Right cardiac atrium (tissue), 5 donors: ENCODE measurements around the gene KLC3. TPM values are rescaled to one million over a fixed set of nuclear protein-coding genes. Genes with fewer than 3 reads are reported as not detected.

Experiments
- ATAC-seq, 2 donors: fragments of 200-7000 bp; cut with Tn5 transposase; one replicate each; pipeline versions ENCODE4 v1.8.0 to v1.9.1; 2020; ENCODE audit warnings: moderate library complexity in 2 of 2, mild to moderate bottlenecking in 1 of 2
- DNase-seq, 3 donors: peaks; one replicate each; pipeline ENCODE4 v3.0.0-alpha.2; 2020
- H3K27ac ChIP-seq: one replicate; pipeline ENCODE4 v1.5.1; 2013; ENCODE audit warnings: mild to moderate bottlenecking, low read length, control low read depth, moderate library complexity
- H3K27me3 ChIP-seq: one replicate; pipeline ENCODE4 v1.6.1; 2013; ENCODE audit not compliant: control insufficient read depth, insufficient read depth
- H3K4me1 ChIP-seq: one replicate; pipeline ENCODE4 v1.6.1; 2013; ENCODE audit warnings: low read length; ENCODE audit not compliant: control insufficient read depth, insufficient read depth
- H3K4me3 ChIP-seq: one replicate; pipeline ENCODE4 v1.5.1; 2013; ENCODE audit warnings: low read length, control low read depth
- H3K9me3 ChIP-seq: one replicate; pipeline ENCODE4 v1.6.1; 2013; ENCODE audit warnings: low read length; ENCODE audit not compliant: control insufficient read depth
- WGBS: extraction: QIAGEN DNeasy Blood & Tissue Kit; methylation state at CpG from one replicate; pipeline ENCODE4 v1.1.7; 2013; 5-methylcytosine and 5-hydroxymethylcytosine counted together
- intact Hi-C, 4 donors: fragments of 100-400 bp; cut with DNase I; formaldehyde crosslinking; loops; one replicate each; pipeline versions ENCODE4 v1.11.0 to v1.14.0; 2022 to 2023
- polyA plus RNA-seq: library from polyadenylated mRNA; stranded (reverse); fragments of 200-250 nt; gene quantifications from one replicate; pipeline ENCODE4 v1.2.3, GENCODE V29; 2013
- total RNA-seq, 4 donors: library from RNA; stranded (reverse); fragmentation: NEBNext Ultra II Directional; extraction: Animal tissue kit (Norgen Biotek cat#: 25700); gene quantifications; one replicate each; pipeline ENCODE4 v1.2.1, GENCODE V29; 2021
- donor health status: healthy with polysubstance abuse.
- donor health status: DM: no; HTN: yes; CAD: no.
- donor health status: DM: no; HTN: no; CAD: no.
- donor health status: DM: no; HTN: yes; CAD: no; lungs with severe emphysema.
- donor health status: DM: yes; HTN: yes; CAD: no.

KLC3 gene
- total and polyA plus RNA-seq, 5 donors, result 0.18 TPM; not detected in 4

DNA sequence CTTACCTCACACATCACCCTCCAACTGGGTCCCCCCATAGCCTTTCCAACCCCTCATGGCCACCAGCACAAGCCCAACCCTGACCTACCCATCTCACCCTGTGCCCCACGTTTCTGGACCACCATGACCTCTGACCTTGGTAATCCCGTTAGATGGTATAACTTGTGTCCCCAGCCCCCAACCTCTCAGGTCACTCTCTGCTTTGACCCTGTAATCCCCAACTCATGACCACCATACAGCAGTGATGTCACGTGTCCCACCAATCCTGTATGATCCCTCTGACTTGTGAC, 8.5 kb downstream of the KLC3 start:
- H3K4me3 ChIP-seq, result no peak overlapping the region
- H3K9me3 ChIP-seq, result no peaks in the 10 kb centered on the region
- WGBS, result 67% methylated on average over 3 of the region's 3 CpGs
- DNase-seq, result no peak
- intact Hi-C loops, result no loop called here
- no peaks in the 10 kb centered on the region for H3K27me3 ChIP-seq
- H3K27ac ChIP-seq, result no peak overlapping the region
- H3K4me1 ChIP-seq, result no peaks in the 10 kb centered on the region
- ATAC-seq, result no peak

DNA sequence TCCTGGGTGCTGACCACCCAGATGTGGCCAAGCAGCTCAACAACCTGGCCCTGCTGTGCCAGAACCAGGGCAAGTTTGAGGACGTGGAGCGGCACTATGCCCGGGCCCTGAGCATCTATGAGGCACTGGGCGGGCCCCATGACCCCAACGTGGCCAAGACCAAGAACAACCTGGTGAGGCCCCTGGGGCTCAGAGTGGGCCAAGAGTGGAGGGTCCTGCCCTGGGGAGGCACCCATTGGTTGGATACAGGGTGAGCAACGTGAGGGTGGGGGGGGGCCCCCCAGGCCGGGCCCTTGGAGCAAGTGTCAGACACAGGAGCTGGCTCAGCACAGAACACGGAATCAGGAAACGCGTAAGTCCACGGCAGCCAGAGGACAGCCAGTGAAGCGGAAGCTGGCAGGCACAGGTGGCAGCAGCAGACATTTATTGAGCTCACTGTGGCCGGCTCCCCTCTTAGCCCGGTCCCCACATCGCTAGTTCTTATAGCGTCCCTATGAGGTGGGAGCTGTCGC, 8.9 kb downstream of the KLC3 start:
- no peaks in the 10 kb centered on the region for H3K4me1 ChIP-seq
- no peaks in the 10 kb centered on the region for H3K27me3 ChIP-seq
- H3K4me3 ChIP-seq, result no peak overlapping the region
- intact Hi-C loops, result no loop called here
- ATAC-seq (no peak), DNase-seq (no peak)
- 86% methylated on average over 17 of the region's 17 CpGs for WGBS
- H3K9me3 ChIP-seq, result no peaks in the 10 kb centered on the region
- H3K27ac ChIP-seq, result no peak overlapping the region

DNA sequence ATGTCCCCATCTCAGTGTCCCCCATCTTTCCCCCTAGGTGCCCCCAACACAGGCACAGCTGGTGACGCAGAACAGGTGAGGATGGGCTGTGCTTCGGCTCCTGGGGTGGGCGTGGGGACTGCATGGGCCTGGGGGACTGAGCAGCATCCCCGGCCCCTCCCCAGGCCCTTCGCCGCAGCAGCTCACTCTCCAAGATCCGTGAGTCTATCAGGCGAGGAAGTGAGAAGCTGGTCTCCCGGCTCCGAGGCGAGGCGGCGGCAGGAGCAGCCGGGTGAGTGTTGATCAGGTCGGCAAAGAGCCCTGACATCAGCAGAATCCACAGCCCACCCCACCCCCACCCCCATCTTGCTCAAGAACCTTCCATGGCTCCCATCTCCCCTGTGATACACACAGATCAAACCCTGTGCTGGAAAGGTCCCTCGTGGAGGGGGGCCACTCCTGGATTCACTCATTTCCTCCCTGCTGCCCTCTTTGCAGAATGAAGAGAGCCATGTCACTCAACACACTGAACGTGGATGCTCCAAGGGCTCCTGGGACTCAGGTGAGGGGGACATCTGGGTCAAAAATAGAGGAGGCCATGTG, 10.0 kb downstream of the KLC3 start:
- Histone ChIP-seq H3K4me3 (no peak overlapping the region), H3K9me3 (no peaks in the 10 kb centered on the region), H3K27ac (no peak overlapping the region), H3K27me3 (no peaks in the 10 kb centered on the region), H3K4me1 (no peaks in the 10 kb centered on the region)
- 83% methylated on average over 17 of the region's 17 CpGs for WGBS
- intact Hi-C loops, result no loop called here
- no peak for ATAC-seq
- no peak for DNase-seq

- no peak overlapping the region for H3K4me3 ChIP-seq
- H3K9me3 ChIP-seq, result no peaks in the 10 kb centered on the region
- H3K27ac ChIP-seq, result no peak overlapping the region
- DNase-seq (no peak), ATAC-seq (no peak)
- 70% methylated on average over 13 of the region's 13 CpGs for WGBS
- intact Hi-C loops, result no loop called here
- no peaks in the 10 kb centered on the region for H3K27me3 ChIP-seq
- no peaks in the 10 kb centered on the region for H3K4me1 ChIP-seq
Measured at GRCh38 chr19:45351401-45351952, 10.9 kb downstream of the KLC3 start.

DNA sequence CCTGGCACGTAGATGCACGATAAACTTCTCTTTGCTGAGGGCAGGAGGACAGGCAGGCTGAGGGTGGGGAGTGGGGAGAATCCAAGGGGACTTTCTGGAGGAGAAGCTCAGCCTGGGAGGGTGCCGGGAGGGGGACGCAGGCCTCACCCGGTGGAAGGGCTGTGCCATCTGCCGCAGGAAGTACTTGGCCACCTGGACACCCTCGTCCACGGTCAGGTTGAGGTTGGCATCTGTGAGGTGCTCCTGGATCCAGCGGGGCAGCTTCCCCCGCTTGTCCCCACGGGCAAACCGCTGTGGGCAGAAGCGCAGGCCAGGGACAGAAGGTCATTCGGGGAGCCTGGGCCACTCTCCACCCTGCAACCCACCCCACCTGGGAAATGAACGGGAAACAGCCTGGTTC, 11.5 kb downstream of the KLC3 start:
- H3K4me1 ChIP-seq, result no peaks in the 10 kb centered on the region
- ATAC-seq, result no peak

DNA sequence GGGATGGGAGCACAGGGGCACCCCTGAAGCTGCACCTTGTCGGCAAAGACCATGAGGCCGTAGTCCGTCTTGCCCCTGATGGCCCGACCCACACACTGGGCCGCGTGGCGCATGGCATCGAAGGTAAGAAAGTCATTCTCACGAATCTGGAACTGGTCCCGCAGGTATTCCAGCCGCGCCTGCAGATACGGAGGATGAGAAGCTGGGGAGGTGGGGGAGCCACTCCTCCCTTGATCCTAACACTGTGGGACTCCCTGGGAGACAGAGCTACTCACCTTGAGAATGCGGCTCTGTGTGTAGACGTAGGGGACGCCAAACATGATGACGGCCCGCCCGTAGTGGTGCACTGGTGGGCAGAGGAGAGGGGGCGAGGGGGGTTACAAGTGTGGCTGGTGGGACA, 11.9 kb downstream of the KLC3 start:
- intact Hi-C loops, result no loop called here
- ATAC-seq (no peak), DNase-seq (no peak)
- Histone ChIP-seq H3K27ac (no peak overlapping the region), H3K4me1 (no peaks in the 10 kb centered on the region), H3K27me3 (no peaks in the 10 kb centered on the region), H3K9me3 (no peaks in the 10 kb centered on the region), H3K4me3 (no peak overlapping the region)
- WGBS, result 94% methylated on average over 20 of the region's 20 CpGs

More for the DNA sequence above, 11.5 kb downstream of the KLC3 start:
- no peak overlapping the region for H3K4me3 ChIP-seq
- no peak overlapping the region for H3K27ac ChIP-seq
- no peaks in the 10 kb centered on the region for H3K27me3 ChIP-seq
- DNase-seq, result no peak
- intact Hi-C loops, result no loop called here
- WGBS, result 85% methylated on average over 15 of the region's 15 CpGs
- H3K9me3 ChIP-seq, result no peaks in the 10 kb centered on the region

DNA sequence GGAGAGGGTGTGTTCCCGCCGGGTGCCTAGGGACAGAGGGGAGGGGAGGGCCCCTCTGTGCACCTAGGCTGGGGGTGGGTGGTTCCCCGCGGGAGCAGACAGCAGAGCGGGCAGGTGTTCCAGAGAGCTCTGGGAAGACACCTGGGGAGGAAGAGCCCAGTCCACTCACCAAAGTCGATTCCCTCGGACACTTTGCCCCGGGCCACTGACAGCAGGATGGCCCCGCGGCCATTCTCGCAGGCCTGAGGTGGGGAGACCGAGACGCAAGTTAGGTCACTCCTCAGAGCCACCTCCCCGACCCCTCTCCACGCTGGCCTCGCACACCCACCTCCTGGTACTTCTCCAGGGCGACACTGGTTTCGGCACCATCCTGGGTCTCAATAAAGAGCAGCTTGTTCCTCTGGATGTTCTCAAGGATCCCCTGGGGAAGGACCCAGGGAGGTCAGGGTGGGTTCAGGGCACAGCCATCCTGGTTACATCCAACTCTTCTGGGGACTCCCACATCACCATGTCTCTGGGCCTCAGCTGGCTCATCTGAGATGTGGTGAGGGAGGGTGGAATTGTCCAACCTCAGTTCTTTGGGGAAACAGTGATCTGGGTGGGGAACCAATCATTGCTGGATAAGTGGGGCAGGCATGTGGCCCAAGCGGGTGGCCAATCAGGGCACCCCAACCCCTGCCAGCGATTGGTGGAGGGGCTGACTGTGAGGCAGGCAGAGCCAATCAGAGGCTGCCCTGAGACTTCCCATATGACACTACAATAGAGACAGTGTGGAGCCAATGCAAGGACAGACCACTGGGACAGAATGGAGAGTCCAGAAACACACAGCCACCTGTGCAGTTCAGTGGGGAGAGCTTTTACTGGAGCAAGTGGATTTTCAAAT, 12.6 kb downstream of the KLC3 start:
- Histone ChIP-seq H3K9me3 (no peaks in the 10 kb centered on the region), H3K4me3 (no peak overlapping the region), H3K27ac (no peak overlapping the region), H3K27me3 (no peaks in the 10 kb centered on the region), H3K4me1 (no peaks in the 10 kb centered on the region)
- intact Hi-C loops, result no loop called here
- WGBS, result 93% methylated on average over 20 of the region's 20 CpGs
- ATAC-seq (no peak), DNase-seq (no peak)

DNA sequence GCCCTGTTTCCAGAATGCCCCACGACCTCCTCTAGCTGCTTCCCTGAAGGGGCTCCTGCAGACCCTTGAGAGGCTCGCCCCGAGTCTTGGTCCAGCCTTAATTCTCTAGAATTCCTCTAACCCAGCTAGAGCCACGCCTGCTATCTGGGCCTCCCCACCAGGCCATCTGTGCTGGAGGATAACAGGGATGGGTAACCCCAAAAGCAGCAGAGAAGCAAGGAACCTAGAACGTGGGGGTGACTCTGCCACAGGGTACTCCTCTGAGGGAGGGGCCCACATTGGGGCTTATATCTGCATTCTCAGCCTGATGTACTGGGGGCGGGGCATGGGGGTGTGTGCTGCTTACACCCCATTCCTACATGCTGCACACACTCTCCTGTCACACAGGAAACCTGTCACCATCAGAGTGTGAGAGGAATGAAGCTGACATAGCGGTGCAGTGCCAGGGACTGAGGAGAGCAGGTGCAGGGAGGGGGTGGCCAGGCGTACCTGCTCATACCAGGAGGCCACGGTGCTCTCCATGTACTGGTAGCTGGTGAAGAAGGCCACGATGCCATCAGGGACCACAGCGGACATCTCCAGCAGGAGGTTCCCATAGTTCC, 13.8 kb downstream of the KLC3 start:
- ATAC-seq (no peak), DNase-seq (no peak)
- Histone ChIP-seq H3K27ac (no peak overlapping the region), H3K4me3 (no peak overlapping the region), H3K27me3 (no peaks in the 10 kb centered on the region), H3K9me3 (no peaks in the 10 kb centered on the region), H3K4me1 (no peaks in the 10 kb centered on the region)
- intact Hi-C loops, result no loop called here
- WGBS, result 94% methylated on average over 11 of the region's 11 CpGs

DNA sequence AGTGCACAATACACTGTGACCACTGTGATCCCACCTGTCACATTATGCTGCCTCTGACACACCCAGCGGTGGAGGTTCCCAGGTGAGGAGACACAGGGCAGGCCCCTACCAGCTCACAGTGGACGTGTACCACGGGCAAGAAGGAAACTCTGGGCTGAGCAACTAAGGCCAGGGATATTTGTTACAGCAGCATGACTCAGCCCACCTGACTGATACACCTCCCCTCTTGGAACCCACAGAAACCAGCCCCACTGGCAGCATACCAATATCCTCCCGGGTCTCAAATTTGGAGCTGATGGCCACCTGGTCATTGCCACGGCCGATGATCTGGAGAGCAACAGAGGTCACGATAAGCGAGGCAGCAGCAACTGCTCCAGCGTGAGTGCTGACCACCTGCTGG, 14.9 kb downstream of the KLC3 start:
- Histone ChIP-seq H3K27me3 (no peaks in the 10 kb centered on the region), H3K4me3 (no peak overlapping the region), H3K4me1 (no peaks in the 10 kb centered on the region), H3K9me3 (no peaks in the 10 kb centered on the region), H3K27ac (no peak overlapping the region)
- WGBS, result 96% methylated on average over 9 of the region's 9 CpGs
- intact Hi-C loops, result no loop called here
- DNase-seq (no peak), ATAC-seq (no peak)

GRCh38 chr19:45355910-45356309, 15.4 kb downstream of the KLC3 start:
- 98% methylated on average over 9 of the region's 9 CpGs for WGBS
- no peak for DNase-seq
- Histone ChIP-seq H3K27me3 (no peaks in the 10 kb centered on the region), H3K9me3 (no peaks in the 10 kb centered on the region), H3K27ac (no peak overlapping the region), H3K4me1 (no peaks in the 10 kb centered on the region), H3K4me3 (no peak overlapping the region)
- ATAC-seq, result no peak
- intact Hi-C loops, result no loop called here

- intact Hi-C loops, result no loop called here
- ATAC-seq (no peak), DNase-seq (no peak)
- Histone ChIP-seq H3K4me3 (no peak overlapping the region), H3K27me3 (no peaks in the 10 kb centered on the region), H3K9me3 (no peaks in the 10 kb centered on the region), H3K27ac (no peak overlapping the region), H3K4me1 (no peaks in the 10 kb centered on the region)
- 91% methylated on average over 20 of the region's 20 CpGs for WGBS
Measured at GRCh38 chr19:45356760-45357444, 16.4 kb downstream of the KLC3 start.
